Epithelial cell of prostate (primary cell): ENCODE results near the gene KCNH4.
"Not testable (repeated sequence)": the region's sequence is repeated elsewhere in the genome, so short reads cannot be mapped to it uniquely, and the experiment has no call there.

ENCODE experiments used
- DNase-seq: peaks from one replicate; pipeline ENCODE4 v3.0.0-alpha.2; 2011; ENCODE audit warnings: low read depth, low spot score
- H3K27ac ChIP-seq: fragments of 450-650 bp; 2 replicates; pipeline ENCODE4 v1.5.1; 2017; ENCODE audit warnings: mild to moderate bottlenecking

The KCNH4 gene

DNA sequence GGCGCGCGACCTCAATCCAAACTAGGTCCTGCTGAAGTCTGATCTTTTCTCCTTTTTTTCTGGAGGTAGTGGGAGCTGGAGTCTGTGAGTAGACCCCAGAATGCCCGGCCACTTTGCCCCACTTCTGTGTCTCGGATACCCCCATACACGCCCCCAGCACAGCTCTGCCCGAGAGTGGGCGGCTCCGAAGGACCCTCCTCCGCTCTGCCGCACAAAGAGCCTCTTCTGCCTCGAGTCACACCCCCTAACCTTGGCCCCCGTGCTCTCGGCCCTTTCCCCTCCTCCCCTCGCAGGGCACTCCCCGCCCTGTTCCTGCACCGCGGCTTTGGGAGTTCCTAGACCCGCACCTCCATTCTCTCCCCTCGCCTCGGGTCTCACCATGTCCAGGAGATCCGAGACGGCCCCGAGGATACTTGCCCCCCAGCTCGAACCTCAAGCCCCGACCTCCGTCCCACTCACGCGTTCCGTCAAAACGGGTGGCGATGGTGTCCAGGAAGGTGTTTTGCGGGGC, 476 bp downstream of the KCNH4 start:
- DNase-seq: no peak
- no peak overlapping the region for H3K27ac ChIP-seq

DNA sequence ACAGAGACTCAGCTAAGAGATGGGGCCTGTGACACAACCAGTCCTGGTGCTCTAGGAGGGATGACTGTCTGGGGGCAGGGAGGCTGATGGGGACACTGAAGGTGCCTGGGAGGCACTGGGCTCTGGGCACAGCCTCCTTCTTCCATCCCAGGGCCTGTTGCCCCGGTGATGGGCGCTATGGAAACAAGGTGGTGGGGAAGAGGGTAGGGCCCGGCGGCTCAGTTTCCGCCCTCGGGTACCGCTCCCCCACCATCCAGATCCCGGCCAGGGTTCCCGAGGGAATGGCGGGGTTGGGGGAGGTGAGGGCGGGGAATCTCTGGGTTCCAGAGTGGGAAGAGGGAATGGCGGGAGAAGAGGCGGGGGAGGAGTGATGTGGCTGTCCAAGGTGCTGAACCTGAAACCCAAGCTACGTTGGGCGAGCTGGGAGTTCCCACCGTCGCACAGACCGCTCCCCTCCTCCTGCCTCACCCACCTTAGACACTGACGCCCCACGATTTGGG, 981 bp downstream of the KCNH4 start:
- DNase-seq: no peak
- no peak overlapping the region for H3K27ac ChIP-seq

DNA sequence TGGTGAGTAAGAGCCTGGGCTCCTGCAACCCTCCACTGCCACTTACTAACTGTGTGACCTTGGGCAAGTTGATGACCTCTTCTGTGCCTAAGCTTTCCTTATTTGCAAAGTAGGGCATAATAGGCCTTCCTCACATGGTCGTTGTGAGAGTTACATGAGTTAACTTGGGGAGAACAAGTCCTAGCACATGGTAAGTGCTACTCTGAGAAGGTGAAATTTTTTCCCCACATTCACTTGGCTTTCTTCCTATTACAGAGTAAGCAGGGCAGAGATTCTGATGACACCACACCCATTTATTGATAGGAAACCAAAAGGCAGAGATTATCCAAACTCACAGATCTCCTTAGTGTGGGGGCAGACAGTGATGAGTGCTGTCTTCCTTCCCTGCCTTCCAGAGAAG, 1.6 kb downstream of the KCNH4 start:
- DNase-seq: no peak

DNA sequence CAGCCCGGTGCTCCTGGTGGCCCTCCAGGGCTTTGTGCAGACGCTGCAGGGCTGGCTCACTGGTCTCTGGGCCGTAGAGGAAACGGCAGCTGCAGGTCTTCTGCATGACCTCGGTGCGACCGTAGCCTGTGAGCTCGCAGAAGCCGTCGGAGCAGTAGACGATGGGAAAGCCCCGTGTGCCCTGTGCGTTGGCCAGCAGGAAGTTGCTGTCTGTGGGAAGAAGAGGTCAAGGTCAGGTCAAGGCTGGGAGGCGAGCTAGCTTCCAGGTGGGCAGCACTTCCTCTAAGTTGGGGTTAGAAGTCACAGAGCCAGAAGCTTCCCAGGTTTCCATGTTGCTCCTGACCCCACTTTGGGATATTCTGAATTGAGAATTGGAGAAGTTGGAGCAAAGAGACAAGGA, 2.1 kb downstream of the KCNH4 start:
- DNase-seq: no peak
- no peak overlapping the region for H3K27ac ChIP-seq

More for the DNA sequence above, 1.6 kb downstream of the KCNH4 start:
- no peak overlapping the region for H3K27ac ChIP-seq

DNA sequence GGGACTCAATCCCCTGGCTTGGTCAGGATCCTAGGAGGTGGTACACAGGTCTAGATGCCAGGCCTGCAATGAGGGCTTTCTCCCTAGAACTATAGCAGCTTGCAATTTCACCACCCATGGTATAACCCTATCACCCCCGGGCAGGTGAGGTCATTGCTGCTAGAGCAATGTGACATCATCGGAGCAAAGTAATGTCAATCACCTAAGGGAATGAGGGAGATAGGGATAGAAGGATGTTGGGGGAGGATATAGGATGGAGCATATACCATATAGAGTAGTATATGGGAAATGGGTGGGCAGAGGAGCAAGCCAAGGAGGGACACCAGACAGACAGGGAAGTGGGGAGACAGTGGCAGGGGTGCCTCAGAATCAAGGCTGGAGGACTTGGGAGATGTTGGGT, 3.3 kb downstream of the KCNH4 start:
- H3K27ac ChIP-seq: no peak overlapping the region
- DNase-seq: no peak

DNA sequence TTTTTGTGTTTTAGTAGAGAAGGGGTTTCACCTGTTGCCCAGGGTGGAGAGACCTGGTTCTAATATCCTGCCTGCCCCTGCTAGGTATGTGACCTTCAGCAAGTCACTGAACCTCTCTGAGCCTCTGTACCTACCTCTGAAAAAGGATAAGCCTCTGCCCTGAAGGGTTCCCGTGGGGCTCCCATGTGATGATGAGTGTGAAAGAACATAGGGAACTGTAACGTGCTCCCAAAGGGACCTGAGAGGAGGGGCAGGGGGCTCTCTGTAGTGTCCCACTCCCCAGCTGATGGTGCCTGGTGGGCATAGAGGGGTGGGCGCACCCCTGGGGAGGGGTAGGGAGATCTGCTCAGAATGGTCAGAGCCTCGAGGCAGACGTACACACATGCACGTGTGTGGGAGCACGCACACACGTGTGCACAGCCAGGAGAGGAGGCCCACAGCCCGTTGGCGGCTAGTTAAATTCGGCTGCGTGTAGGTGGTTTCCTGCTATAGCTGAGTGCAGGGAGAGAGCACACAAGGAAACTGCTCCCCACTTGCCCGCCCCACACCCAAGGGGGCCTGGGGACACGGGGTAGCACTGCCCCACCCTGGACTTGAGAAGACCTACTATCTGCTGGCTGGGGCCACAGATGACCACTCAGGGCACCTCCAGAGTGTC, 6.7 kb downstream of the KCNH4 start:
- no peak for DNase-seq

DNA sequence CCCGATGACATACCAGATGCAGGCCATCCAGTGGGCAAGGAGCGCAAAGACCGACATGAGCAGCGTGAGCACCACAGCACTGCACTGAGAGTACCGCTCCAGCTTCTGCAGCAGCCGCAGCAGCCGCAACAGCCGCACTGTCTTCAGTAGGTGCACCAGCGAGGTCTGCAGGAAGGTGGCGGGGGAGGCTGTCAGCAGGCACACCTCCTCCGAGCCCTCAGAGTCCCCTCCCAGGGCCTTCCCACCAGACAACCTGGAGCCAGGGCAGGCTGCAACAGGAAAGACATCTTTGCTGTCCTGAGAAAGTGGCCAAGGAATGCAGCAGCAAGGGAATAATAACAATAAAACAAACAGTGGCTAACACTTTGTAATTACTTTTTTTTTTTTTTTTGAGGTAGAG, 9.1 kb downstream of the KCNH4 start:
- DNase-seq: peak; percentile 27
- H3K27ac ChIP-seq: no peak overlapping the region

More for the DNA sequence above, 6.7 kb downstream of the KCNH4 start:
- H3K27ac ChIP-seq: no peak overlapping the region

DNA sequence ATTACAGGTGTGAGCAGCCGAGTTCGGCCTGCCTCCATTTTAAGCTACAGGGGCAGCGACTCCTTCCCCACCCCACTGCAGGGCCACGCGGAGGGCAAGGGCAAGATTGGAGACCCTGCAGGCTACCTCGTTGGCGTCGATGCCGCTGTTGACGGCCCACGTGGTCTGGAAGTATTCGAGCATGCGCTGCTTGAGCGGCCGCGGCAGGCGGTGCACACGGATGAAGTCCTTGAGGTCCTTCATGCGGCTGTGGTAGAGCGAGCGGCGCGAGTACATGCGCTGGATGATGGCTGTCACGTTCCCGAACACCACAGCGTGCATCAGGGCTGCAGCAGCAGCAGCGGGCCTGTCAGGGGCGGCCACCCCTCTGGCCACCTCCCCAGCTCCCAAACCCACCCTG, 11.6 kb downstream of the KCNH4 start:
- no peak for DNase-seq
- H3K27ac ChIP-seq: no peak overlapping the region

DNA sequence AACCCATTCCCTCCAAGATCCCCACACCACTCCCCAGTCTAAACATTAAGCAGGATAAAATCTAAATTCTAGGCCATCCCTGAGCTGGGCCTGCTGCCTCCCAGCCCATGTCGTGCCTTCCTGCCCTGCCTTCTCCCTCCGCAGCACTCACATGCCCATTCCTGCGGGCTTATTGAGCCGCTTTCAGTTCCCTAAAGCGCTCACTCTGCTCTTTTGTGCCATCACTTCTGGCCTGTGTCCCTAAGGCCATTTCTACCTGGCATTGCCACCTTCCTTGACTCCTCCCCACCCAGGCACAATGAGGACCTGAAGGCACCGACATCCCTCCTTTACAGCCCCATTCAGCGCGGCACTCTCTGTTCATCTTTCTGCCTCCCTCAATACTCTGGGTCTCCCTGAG, 13.1 kb downstream of the KCNH4 start:
- DNase-seq: no peak
- no peak overlapping the region for H3K27ac ChIP-seq

DNA sequence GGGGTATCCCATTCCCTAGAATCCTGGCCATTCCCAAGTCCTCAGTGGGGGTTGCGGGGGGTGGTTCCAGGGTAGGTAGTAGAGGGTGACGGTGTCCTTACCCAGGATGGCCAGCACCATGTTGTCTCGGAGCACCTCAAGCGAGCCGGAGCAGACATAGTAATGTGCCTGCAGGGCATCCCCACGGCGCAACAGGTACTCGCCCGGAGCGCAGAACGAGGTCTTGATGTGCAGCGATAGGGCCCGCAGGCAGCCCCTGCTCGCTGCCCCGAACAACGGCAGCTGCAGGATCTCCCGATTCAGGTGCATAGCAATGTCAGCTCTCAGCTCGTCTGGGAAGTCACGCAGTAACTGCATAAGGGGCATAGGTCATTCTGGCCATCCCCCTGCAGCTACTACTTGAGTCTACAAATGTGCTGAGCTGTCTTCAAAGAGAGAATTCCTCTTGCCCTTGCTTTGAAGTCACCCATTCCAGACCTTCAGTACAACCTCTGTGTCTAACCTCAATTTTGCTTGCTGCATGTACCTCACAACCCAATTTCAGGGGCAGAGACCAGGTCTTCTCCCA, 14.7 kb downstream of the KCNH4 start:
- no peak overlapping the region for H3K27ac ChIP-seq
- DNase-seq: no peak

DNA sequence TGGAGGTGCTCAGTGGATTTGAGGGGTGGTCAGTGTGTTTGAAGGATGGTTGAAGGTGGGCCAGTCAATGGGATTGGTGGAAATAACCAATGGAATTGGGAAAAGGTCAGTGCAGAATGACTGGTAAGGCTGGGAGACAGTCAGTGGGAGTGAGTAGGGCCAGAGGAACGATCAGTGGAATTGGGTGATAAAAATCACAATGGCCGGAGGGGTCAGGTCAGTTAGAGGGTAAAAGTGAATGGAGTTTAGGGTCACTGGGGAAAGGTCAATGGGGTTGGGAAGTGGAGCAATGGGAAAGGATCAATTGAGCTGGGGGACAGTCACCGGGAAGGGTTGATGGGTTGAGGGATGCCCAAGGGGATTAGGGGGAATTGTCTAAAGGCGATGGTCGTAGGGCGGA, 15.2 kb downstream of the KCNH4 start:
- no peak overlapping the region for H3K27ac ChIP-seq

DNA sequence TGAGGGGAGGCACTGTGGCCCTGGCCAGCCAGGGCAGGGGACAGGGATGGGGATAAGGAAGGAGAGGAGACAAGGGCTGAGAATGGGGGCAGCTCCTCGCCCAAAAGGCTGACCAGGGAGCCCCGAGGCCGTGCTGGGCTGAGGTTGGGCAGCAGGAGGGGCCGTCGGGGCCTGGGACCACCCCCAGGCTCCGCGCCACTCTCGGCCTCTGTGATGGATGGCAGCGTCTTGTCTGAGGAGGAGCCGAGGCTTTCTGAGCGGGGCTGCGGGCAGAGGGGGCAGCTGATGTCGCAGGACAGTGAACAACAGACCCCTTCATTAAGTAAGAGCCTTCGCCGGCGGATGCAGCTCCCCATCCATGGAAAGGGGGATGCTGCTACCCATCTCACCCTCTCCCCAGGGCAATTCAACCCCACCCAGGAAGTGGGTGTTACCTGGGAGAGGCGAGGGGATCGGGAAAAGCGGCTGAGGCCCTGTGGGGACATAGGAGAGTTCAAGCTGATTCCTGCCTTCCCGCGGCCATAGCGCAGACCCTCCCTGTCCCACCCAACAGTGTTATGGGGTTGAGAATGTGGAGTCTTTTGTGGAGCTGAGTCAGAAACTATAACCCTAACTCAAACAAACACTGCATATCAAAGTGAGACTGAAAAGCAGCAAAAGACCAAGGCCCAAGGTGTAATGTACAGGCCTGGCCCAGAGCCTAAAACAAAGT, 17.1 kb downstream of the KCNH4 start:
- DNase-seq: no peak

More for the DNA sequence above, 15.2 kb downstream of the KCNH4 start:
- no peak for DNase-seq

DNA sequence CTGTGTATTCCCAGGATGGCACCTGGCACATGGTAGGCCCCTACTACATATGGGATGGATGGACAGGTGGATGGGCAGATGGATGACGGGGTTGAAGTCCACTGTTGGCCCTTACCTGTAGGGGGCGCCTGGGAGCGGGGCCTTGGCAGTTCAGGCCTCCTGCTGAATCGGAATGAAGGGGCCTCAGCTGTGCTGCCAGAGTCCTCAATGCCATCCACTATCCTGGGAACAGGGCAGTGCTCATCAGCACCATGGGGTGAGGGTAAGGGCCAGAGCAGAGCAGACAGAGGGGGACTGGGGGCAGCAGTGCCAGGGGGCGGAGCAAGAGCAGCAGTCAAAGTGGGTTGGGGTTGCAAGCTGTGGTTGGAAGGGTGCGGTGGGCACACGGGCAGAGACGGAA, 17.8 kb downstream of the KCNH4 start:
- H3K27ac ChIP-seq: no peak overlapping the region
- no peak for DNase-seq

More for the DNA sequence above, 17.1 kb downstream of the KCNH4 start:
- no peak overlapping the region for H3K27ac ChIP-seq

DNA sequence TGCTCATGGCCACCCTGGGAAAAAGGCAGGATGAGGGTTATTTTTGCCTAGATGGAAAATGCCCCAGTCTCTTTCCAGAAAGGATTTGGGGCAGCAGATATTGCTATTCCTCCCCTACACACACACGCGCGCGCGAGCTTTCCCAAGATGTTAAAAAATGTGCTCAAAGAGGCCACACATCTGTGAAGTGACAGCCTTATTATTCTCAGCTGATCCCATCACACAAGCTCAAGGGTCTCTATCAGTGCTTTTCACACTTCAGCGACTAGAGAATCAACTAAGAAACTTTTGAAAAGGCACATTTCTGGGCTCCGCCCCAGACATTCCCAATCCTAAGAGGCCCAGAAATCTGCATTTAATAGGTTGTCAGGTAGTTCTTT, 20.4 kb downstream of the KCNH4 start:
- no peak for DNase-seq
- H3K27ac ChIP-seq: no peak overlapping the region

DNA sequence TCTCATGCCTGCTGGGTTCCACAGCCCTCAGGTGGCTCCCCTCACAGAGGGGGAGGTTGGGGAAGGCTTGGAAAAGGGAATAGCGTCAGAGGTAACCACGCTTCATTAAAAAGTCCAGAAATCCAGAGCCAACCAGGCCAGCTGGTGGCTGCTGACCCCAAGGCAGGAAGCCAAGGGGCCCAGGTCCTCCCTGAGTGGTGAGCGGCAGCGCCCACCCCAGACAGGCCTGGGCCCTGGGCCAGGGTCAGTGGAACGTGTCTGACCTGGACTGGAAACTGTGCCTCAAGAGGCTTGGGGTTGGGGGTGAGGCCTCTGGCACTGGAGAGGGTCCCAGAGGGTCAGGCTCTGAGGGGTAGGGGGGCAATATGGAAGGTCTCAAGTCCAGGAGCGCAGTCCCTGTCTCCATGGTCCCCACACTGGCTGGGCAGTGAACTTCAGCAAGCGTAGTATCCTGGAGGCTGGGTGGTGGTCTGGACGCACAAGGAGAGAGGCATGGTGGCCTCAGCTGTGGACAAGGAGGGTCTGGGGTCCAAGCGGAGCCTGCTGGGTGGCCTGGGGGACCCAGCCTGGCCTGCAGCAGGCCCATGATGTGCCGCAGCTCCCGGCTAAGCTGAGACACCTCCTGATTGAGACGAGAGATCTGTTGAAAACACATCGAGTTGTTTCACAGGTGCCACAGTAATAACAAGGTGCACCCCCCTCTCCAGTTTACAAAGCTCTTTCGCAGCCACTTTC, 21.0 kb downstream of the KCNH4 start:
- no peak overlapping the region for H3K27ac ChIP-seq

DNA sequence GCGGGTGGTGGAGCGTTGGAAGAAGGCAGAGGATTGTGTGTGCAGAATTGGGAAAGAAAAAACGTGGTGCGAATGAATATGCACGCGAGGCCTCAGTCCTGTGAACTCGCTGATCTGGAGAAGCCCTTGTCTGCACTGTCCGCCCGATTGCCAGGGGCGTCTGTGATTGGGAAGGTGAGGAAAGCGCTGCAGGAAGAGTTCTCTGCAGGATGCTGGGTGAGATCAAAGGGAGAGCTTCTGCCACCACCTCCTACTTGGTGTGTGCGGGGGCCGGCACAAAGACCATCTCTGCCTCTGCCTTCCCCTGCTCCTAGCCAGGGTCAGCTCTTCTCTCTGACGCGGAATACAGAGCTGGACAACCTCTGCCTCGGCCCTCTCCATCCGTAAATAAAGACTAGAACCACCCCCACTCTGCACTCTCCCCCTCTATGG, 25.3 kb downstream of the KCNH4 start:
- peak overlapping the region; percentile 66 for H3K27ac ChIP-seq
- DNase-seq: no peak

More for the DNA sequence above, 21.0 kb downstream of the KCNH4 start:
- no peak for DNase-seq

DNA sequence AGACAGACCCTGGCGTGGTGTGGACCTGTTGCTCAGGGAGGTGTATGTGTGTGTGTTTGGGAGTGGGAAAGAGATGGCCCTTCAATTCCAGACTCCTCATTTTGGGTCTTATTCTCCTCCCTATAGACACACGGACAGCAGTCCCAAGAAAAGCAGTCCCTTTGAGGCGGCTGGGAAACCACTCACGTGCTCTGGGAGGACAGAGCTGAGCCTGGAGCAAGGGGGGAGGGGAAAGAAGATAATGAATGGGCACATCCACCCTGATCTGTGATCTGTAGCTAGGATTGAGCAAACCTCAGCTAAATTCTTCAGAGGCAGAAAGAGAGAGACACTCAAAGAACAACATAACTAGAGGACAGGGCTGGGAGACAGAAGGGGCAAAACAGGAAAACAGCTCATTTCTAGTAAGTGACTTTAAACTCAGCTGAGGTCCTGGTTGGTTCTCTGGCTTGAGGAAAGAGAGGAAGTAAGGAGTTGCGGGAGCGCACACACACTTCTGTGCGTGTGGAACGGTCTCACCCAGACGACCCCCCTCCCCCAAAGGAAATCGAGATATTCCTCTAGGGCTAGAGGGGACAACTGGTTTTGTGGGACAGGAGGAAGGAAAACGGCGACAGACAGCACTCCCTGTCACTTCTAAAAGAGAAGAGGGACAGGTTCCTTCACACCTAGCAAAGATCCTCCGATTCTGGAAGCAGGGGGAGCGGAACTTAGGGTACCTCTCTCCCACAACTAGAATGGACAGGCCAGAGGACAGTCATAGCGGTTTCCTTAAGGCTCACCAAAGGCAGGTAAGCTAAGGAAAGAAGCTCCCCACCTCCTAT, 26.8 kb downstream of the KCNH4 start:
- H3K27ac ChIP-seq: peak overlapping the region; percentile 66
- DNase-seq: no peak

DNA sequence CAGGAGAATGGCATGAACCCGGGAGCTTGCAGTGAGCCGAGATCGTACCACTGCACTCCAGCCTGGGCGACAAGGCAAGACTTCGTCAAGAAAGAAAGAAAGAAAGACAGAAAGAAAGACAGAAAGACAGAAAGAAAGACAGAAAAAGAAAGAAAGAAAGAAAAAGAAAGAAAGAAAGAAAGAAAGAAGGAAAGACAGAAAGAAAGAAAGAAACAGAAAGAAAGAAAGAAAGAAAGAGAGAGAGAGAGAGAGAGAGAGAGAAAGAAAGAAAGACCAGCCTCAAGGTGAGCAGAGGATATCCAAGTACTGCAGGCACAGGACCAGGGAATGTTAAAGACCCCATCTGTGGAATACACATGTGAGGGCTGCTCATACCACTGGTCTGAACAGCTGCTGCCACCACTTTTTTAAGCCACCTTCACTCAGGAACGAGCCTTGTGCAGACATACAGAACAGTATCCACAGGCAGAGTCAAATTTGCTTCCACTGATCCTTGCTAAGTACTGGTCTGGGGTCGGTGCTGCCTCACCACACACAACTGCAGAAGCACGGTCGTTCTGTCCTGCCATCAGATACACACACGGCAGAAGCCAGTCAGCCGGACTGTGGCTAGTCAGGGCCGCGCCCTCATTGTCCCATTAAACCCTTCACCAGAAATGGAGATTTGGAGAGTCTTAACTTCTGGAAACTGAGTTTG, 33.9 kb downstream of the KCNH4 start:
- no peak for DNase-seq
- H3K27ac ChIP-seq: no peak overlapping the region

DNA sequence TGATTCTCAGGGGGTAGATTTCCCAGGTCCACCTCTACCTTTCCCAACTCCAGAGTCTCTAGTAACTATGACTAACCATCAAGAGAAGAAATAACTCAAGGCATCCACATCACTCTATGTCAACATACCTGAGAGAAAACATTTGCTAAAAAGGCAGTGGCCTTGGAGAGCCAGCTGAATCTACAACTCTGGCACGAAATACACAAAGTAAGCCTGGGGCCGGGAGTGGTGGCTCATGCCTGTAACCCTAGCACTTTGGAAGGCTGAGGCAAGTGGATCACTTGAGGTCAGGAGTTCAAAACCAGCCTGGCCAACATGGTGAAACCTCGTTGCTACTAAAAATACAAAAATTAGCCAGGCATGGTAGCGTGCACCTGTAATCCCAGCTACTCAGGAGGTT, 37.8 kb downstream of the KCNH4 start:
- H3K27ac ChIP-seq: peak overlapping the region; percentile 9
- not testable (repeated sequence) for DNase-seq
